ENCODE data around the gene MARF1. TPM values are rescaled to one million over a fixed set of nuclear protein-coding genes. Genes with fewer than 3 reads are reported as not detected.
"Not testable (repeated sequence)": the region's sequence is repeated elsewhere in the genome, so short reads cannot be mapped to it uniquely, and the experiment has no call there.

Gene MARF1
- total RNA-seq, 2 experiments from 2014 or later: 156 to 157 TPM

DNA sequence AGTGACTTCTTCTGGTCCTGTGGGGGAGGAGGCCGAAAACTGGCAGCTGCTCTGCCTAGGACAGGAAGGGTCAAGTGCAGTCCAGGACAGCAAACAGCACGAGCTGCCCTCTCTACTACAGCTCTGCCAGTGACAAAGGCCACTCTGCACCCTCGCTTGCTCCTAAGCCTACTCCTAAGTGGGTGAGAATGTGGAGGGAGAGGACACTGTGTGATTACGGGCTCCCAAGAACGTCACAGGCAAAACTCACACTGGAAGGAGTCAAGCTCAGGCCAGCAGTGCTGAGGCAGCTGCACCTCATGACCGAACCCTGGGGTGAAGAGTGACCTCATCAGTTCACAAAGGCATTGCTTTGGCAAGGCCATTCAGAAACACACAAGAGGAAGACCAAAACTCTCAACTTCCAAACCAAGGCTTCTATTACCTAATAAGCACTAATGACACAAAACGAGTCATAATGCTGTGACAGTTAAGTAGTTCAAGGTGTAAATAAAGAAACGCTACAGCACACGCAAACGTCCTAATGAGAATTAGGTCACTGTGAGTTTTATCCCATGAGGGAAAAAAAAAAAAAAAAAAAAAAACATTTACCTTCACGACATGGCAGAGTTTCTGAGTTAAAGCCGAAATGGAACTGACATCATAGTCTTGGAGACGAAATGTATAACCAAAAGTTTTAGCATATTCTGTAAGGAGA is 35.1 kb downstream of the MARF1 start:
- Histone ChIP-seq H3K4me3 (ENCODE audit: low read length) (no peak overlapping the region), H3K27me3 (ENCODE audit: control insufficient read depth in 1 of 2, insufficient read depth in 2 of 2, low read length in 2 of 2) (no peaks in the 10 kb centered on the region), H3K9me3 (ENCODE audit: control insufficient read depth in 1 of 2, insufficient read depth in 1 of 2, low read length in 2 of 2) (no peaks in the 10 kb centered on the region), H3K27ac (ENCODE audit: low read depth in 1 of 2, low read length in 2 of 2) (no peak overlapping the region), H3K36me3 (ENCODE audit: insufficient read depth, low read length) (peaks cover 97% of the 10 kb centered on the region), H3K4me1 (ENCODE audit: insufficient read depth, low read length) (no peaks in the 10 kb centered on the region)
- Mint-ChIP-seq H3K4me1 (ENCODE audit: low read depth) (peaks cover 8% of the 10 kb centered on the region), H3K27ac (no peak overlapping the region), H3K4me3 (no peak overlapping the region), H3K27me3 (no peaks in the 10 kb centered on the region), H3K36me3 (ENCODE audit: low read depth) (peaks cover 99% of the 10 kb centered on the region), H3K9me3 (no peaks in the 10 kb centered on the region)
- ATAC-seq (ENCODE audit: poor library complexity) (no peak), DNase-seq (peak in 2 of 14 experiments; percentile 20 to 53)
- ChIA-PET CTCF (interaction anchor here (1.3 kb wide), 1 partner anchor 35 kb away, joined by 3 read pairs; the partner anchor contains the start of gene MARF1), POLR2A (no interaction called here)
- intact Hi-C loops (cut with DNase I, micrococcal nuclease): no loop called here
- TF ChIP-seq, protein P1, sequence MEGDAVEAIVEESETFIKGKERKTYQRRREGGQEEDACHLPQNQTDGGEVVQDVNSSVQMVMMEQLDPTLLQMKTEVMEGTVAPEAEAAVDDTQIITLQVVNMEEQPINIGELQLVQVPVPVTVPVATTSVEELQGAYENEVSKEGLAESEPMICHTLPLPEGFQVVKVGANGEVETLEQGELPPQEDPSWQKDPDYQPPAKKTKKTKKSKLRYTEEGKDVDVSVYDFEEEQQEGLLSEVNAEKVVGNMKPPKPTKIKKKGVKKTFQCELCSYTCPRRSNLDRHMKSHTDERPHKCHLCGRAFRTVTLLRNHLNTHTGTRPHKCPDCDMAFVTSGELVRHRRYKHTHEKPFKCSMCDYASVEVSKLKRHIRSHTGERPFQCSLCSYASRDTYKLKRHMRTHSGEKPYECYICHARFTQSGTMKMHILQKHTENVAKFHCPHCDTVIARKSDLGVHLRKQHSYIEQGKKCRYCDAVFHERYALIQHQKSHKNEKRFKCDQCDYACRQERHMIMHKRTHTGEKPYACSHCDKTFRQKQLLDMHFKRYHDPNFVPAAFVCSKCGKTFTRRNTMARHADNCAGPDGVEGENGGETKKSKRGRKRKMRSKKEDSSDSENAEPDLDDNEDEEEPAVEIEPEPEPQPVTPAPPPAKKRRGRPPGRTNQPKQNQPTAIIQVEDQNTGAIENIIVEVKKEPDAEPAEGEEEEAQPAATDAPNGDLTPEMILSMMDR (IDR thresholded peaks at IDR 0.05): no peak

DNA sequence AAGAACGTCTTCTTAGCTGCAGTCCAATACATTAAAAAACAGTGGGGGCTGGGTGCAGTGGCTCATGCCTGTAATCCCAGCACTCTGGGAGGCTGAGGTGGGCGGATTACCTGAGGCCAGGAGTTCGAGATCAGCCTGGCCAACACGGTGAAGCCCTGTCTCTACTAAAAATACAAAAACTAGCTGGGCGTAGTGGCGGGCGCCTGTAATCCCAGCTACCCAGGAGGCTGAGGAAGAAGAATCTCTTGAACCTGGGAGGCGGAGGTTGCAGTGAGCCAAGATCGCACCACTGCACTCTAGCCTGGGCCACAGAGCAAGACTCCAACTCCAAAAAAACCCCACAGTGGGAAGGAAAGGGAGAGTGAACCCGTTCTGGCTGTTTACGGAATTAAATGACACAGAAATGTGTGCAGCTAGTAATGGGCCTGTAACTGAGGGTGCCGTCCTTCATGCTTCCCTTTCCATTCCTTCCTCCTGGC is 35.7 kb downstream of the MARF1 start:
- ATAC-seq (ENCODE audit: poor library complexity); H3K4me3 Mint-ChIP-seq; H3K4me1 ChIP-seq (ENCODE audit: insufficient read depth, low read length); H3K27ac ChIP-seq (ENCODE audit: low read depth in 1 of 2, low read length in 2 of 2); H3K4me1 Mint-ChIP-seq (ENCODE audit: low read depth); intact Hi-C loops (cut with DNase I, micrococcal nuclease); H3K9me3 Mint-ChIP-seq; H3K4me3 ChIP-seq (ENCODE audit: low read length); H3K27me3 Mint-ChIP-seq; H3K27me3 ChIP-seq (ENCODE audit: control insufficient read depth in 1 of 2, insufficient read depth in 2 of 2, low read length in 2 of 2); H3K9me3 ChIP-seq (ENCODE audit: control insufficient read depth in 1 of 2, insufficient read depth in 1 of 2, low read length in 2 of 2); POLR2A ChIA-PET; DNase-seq: not testable (repeated sequence)
- peak overlapping the region; percentile 73 for H3K27ac Mint-ChIP-seq
- H3K36me3 ChIP-seq (ENCODE audit: insufficient read depth, low read length): peaks cover 97% of the 10 kb centered on the region
- peaks cover 99% of the 10 kb centered on the region for H3K36me3 Mint-ChIP-seq (ENCODE audit: low read depth)
- CTCF ChIA-PET: interaction anchor here (1.3 kb wide), 1 partner anchor 35 kb away, joined by 3 read pairs; the partner anchor contains the start of gene MARF1

DNA sequence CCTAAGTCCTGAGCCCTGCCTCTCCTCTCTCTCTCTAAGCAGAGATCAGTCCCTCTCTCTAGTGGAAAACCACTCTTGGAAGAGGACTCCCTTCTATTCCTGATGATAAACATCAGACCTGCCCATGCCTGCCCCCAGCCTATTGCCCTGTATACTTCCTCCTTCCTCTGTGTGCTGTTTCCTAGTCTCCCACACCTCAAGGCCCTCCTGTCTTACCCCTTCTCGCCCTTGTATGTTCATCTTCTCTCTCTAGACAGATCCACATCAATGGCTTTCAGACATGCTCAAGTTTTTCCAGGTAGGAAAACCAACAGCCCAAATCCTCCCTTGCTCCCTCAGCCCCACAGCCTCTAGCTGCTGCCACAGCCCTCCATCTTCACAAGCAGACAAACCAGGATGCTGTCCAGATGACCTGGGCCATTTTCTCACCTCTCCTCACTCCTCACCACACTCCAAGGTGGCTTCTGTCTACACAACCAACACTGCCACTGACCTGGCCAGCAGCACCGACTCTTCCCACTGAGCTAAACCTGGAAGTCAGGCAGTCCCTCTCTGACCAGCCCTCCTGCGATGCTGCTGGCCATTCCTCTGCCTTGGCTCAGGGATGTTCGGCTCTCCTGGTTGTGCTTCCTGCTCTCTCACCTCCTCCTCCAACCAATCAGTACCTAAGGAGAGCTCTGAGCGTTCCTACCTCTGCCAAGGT is 36.3 kb downstream of the MARF1 start:
- Mint-ChIP-seq H3K27me3 (no peaks in the 10 kb centered on the region), H3K4me3 (no peak overlapping the region), H3K36me3 (ENCODE audit: low read depth) (peaks cover 99% of the 10 kb centered on the region), H3K9me3 (no peaks in the 10 kb centered on the region), H3K4me1 (ENCODE audit: low read depth) (peaks cover 8% of the 10 kb centered on the region), H3K27ac (peak overlapping the region; percentile 73)
- H3K27me3 ChIP-seq (ENCODE audit: control insufficient read depth in 1 of 2, insufficient read depth in 2 of 2, low read length in 2 of 2): no peaks in the 10 kb centered on the region
- H3K4me3 ChIP-seq (ENCODE audit: low read length): no peak overlapping the region
- H3K36me3 ChIP-seq (ENCODE audit: insufficient read depth, low read length): peaks cover 97% of the 10 kb centered on the region
- TF ChIP-seq, protein P1 (IDR thresholded peaks at IDR 0.05): no peak
- ChIA-PET CTCF (interaction anchor here (1.3 kb wide), 1 partner anchor 36 kb away, joined by 3 read pairs; the partner anchor contains the start of gene MARF1), POLR2A (no interaction called here)
- DNase-seq: no peak
- intact Hi-C loops (cut with DNase I, micrococcal nuclease): no loop called here
- no peak overlapping the region for H3K27ac ChIP-seq (ENCODE audit: low read depth in 1 of 2, low read length in 2 of 2)
- H3K9me3 ChIP-seq (ENCODE audit: control insufficient read depth in 1 of 2, insufficient read depth in 1 of 2, low read length in 2 of 2): no peaks in the 10 kb centered on the region
- ATAC-seq (ENCODE audit: poor library complexity): no peak
- no peaks in the 10 kb centered on the region for H3K4me1 ChIP-seq (ENCODE audit: insufficient read depth, low read length)
